Loucy (cell line): ENCODE results near the gene OMD.

Source experiments
- H2AFZ ChIP-seq: fragments of 200-600 bp; sonication (generic); 2 replicates; pipeline ENCODE4 v1.6.0; 2016; ENCODE audit warnings: antibody characterized with exemption, mild to moderate bottlenecking, low read length, moderate library complexity
- H3F3A ChIP-seq: fragments of 200-600 bp; 2 replicates; pipeline ENCODE4 v1.6.0; 2016; ENCODE audit warnings: antibody characterized with exemption, low read depth, mild to moderate bottlenecking
- H3K27me3 ChIP-seq: fragments of 200-600 bp; sonication (generic); 2 replicates; pipeline ENCODE4 v1.6.1; 2014; ENCODE audit warnings: low read length, mild to moderate bottlenecking; ENCODE audit not compliant: insufficient read depth, poor library complexity, severe bottlenecking
- H3K36me3 ChIP-seq: fragments of 200-600 bp; sonication (generic); 2 replicates; pipeline ENCODE4 v1.6.1; 2016; ENCODE audit warnings: low read length; ENCODE audit not compliant: insufficient read depth
- H3K4me1 ChIP-seq: fragments of 200-600 bp; sonication (generic); 2 replicates; pipeline ENCODE4 v1.5.1; 2014; ENCODE audit warnings: low read length, mild to moderate bottlenecking; ENCODE audit not compliant: insufficient read depth, poor library complexity, severe bottlenecking
- H3K4me2 ChIP-seq: fragments of 200-600 bp; sonication (generic); 2 replicates; pipeline ENCODE4 v1.6.0; 2014; ENCODE audit warnings: antibody characterized with exemption, low read length, low read depth, mild to moderate bottlenecking; ENCODE audit not compliant: poor library complexity, severe bottlenecking
- H3K4me3 ChIP-seq: fragments of 200-600 bp; sonication (generic); 2 replicates; pipeline ENCODE4 v1.5.1; 2014; ENCODE audit warnings: low read length, mild to moderate bottlenecking, mixed read lengths; ENCODE audit not compliant: poor library complexity, severe bottlenecking
- H3K79me2 ChIP-seq: fragments of 200-600 bp; sonication (generic); 2 replicates; pipeline ENCODE4 v1.6.1; 2014; ENCODE audit warnings: low read length; ENCODE audit not compliant: insufficient read depth
- H3K9ac ChIP-seq: fragments of 200-600 bp; sonication (generic); 2 replicates; pipeline ENCODE4 v1.6.0; 2014; ENCODE audit warnings: mild to moderate bottlenecking, low read depth, low read length, moderate library complexity; ENCODE audit not compliant: poor library complexity, severe bottlenecking
- H3K9me2 ChIP-seq: fragments of 200-600 bp; sonication (generic); replicated peaks from 2 replicates; pipeline ENCODE4 v1.6.1; 2016; ENCODE audit warnings: low read depth, low read length, mixed read lengths
- H3K9me3 ChIP-seq: fragments of 200-600 bp; sonication (generic); 2 replicates; pipeline ENCODE4 v1.6.1; 2014; ENCODE audit warnings: mild to moderate bottlenecking, antibody characterized with exemption, low read length, low read depth; ENCODE audit not compliant: insufficient read depth
- H4K20me1 ChIP-seq: fragments of 200-600 bp; sonication (generic); 2 replicates; pipeline ENCODE4 v1.6.0; 2014; ENCODE audit warnings: antibody characterized with exemption, low read length, mild to moderate bottlenecking; ENCODE audit not compliant: insufficient read depth, poor library complexity, severe bottlenecking
- CTCF ChIP-seq: fragments of 200-600 bp; sonication (generic); conservative IDR thresholded peaks from 2 replicates; pipeline ENCODE4 v1.5.1; 2014; ENCODE audit warnings: mild to moderate bottlenecking, antibody characterized with exemption, low read length
- EZH2phosphoT487 ChIP-seq: fragments of 200-600 bp; IDR thresholded peaks from 2 replicates; pipeline ENCODE4 v1.6.1; 2018; ENCODE audit warnings: antibody characterized with exemption, mild to moderate bottlenecking, moderate library complexity, borderline replicate concordance

OMD gene

DNA sequence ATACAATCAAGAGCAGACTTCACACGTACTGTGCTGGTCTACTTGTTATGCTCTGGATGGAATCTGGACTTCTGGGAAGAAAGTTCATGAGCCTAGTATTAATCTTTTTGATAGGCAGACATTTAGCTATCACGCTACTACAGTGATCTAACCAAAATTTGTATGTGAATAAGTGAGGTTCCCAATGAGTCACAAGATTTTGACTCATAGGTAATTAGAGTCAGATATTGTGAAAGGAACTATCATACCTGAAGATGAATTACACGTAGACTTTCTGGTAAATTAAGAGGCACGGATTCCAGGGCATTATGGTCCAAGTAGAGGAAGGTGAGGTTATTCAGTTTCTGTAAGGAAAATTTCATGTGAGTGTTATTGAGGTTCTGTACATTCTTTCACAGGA is 38.3 kb downstream of the OMD start:
- H3K9me3 ChIP-seq: no peaks in the 10 kb centered on the region
- no peaks in the 10 kb centered on the region for H3K9me2 ChIP-seq
- H4K20me1 ChIP-seq: no peaks in the 10 kb centered on the region
- H3K27me3 ChIP-seq: no peaks in the 10 kb centered on the region
- TF ChIP-seq EZH2phosphoT487 (no peak), CTCF (no peak)
- H3K36me3 ChIP-seq: peaks cover 27% of the 10 kb centered on the region
- no peaks in the 10 kb centered on the region for H3F3A ChIP-seq
- H3K4me2 ChIP-seq: no peak overlapping the region
- no peak overlapping the region for H3K4me3 ChIP-seq
- H3K9ac ChIP-seq: no peak overlapping the region
- H3K79me2 ChIP-seq: peaks cover 25% of the 10 kb centered on the region
- no peak overlapping the region for H2AFZ ChIP-seq
- H3K4me1 ChIP-seq: peaks cover 11% of the 10 kb centered on the region

DNA sequence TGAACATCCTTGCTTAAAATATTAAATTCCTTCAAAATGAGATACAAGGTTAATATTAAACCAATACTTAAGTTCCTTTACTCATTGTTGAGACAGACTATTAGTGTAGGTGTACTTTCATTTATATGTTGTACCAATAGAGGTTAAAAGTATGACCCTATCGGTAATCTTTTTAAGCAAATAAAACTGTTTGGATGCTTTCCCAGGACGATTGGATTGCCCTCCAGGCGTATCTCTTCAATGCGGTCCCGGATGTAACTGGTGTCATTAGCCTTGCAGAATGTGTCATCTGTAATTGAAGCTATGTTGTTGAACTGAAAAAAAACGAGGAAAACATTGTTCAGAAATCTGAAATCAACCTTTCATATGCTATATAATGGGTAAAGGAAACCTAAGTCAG is 38.8 kb downstream of the OMD start:
- Histone ChIP-seq H4K20me1 (no peaks in the 10 kb centered on the region), H3K79me2 (peaks cover 25% of the 10 kb centered on the region), H2AFZ (no peak overlapping the region), H3K27me3 (no peaks in the 10 kb centered on the region), H3K4me2 (no peak overlapping the region), H3F3A (no peaks in the 10 kb centered on the region), H3K9ac (no peak overlapping the region), H3K9me2 (no peaks in the 10 kb centered on the region), H3K4me3 (no peak overlapping the region), H3K9me3 (no peaks in the 10 kb centered on the region), H3K36me3 (peaks cover 27% of the 10 kb centered on the region), H3K4me1 (peaks cover 13% of the 10 kb centered on the region)
- no peak for TF ChIP-seq CTCF
- TF ChIP-seq EZH2phosphoT487: no peak

- no peaks in the 10 kb centered on the region for H4K20me1 ChIP-seq
- TF ChIP-seq CTCF: no peak
- no peak for TF ChIP-seq EZH2phosphoT487
- no peaks in the 10 kb centered on the region for H3K9me2 ChIP-seq
- H3K4me3 ChIP-seq: no peak overlapping the region
- H3K79me2 ChIP-seq: peaks cover 25% of the 10 kb centered on the region
- H3K9me3 ChIP-seq: no peaks in the 10 kb centered on the region
- H3K9ac ChIP-seq: no peak overlapping the region
- no peak overlapping the region for H3K4me2 ChIP-seq
- H3K4me1 ChIP-seq: peaks cover 18% of the 10 kb centered on the region
- H3F3A ChIP-seq: no peaks in the 10 kb centered on the region
- H3K27me3 ChIP-seq: no peaks in the 10 kb centered on the region
- peaks cover 23% of the 10 kb centered on the region for H3K36me3 ChIP-seq
- H2AFZ ChIP-seq: no peak overlapping the region
Observed at GRCh38 chr9:92385001-92385400, 39.3 kb downstream of the OMD start.
